Upper lobe of right lung (tissue), 1 donor: ENCODE results near the gene TTC33. TPM values are rescaled to one million over a fixed set of nuclear protein-coding genes. Genes with fewer than 3 reads are reported as not detected.

ENCODE experiments used
- ATAC-seq: fragments of 200-7000 bp; cut with Tn5 transposase; one replicate; pipeline ENCODE4 v1.9.1; 2020; ENCODE audit warnings: mild to moderate bottlenecking, moderate library complexity
- DNase-seq: peaks from one replicate; pipeline ENCODE4 v3.0.0-alpha.2; 2020
- H3K27ac ChIP-seq: fragments of 200-600 bp; one replicate; pipeline ENCODE4 v1.8.0; 2022
- H3K27me3 ChIP-seq: fragments of 200-600 bp; one replicate; pipeline ENCODE4 v1.8.0; 2022; ENCODE audit warnings: mild to moderate bottlenecking
- H3K36me3 ChIP-seq: fragments of 200-600 bp; one replicate; pipeline ENCODE4 v1.8.0; 2022
- H3K4me1 ChIP-seq: fragments of 200-600 bp; one replicate; pipeline ENCODE4 v1.8.0; 2022
- H3K4me3 ChIP-seq: fragments of 200-600 bp; one replicate; pipeline ENCODE4 v1.8.0; 2022; ENCODE audit warnings: mild to moderate bottlenecking
- H3K9me3 ChIP-seq: fragments of 200-600 bp; one replicate; pipeline ENCODE4 v1.8.0; 2022
- CTCF ChIP-seq: fragments of 200-600 bp; IDR thresholded peaks from one replicate; pipeline ENCODE4 v1.8.0; 2022; ENCODE audit warnings: antibody characterized with exemption
- intact Hi-C: fragments of 100-400 bp; cut with DNase I; formaldehyde crosslinking; loops from one replicate; pipeline ENCODE4 v1.11.0; 2022
- total RNA-seq: library from RNA; stranded (reverse); fragmentation: NEBNext Ultra II Directional; extraction: Animal tissue kit (Norgen Biotek cat#: 25700); gene quantifications from one replicate; pipeline ENCODE4 v1.2.1, GENCODE V29; 2021
- donor health status: DM: no; HTN: yes; CAD: no; lungs with severe emphysema.

TTC33 gene
- total RNA-seq, 1 donor from 2014 or later: 16.6 TPM

GRCh38 chr5:40655138-40655537 is 100.6 kb downstream of the TTC33 start:
- Histone ChIP-seq H3K36me3 (no peaks in the 10 kb centered on the region), H3K4me3 (no peak overlapping the region), H3K4me1 (no peaks in the 10 kb centered on the region), H3K27me3 (no peaks in the 10 kb centered on the region), H3K9me3 (no peaks in the 10 kb centered on the region), H3K27ac (no peak overlapping the region)
- TF ChIP-seq CTCF: no peak
- no peak for ATAC-seq
- no peak for DNase-seq
- intact Hi-C loops: no loop called here

- DNase-seq (no peak), ATAC-seq (no peak)
- no peaks in the 10 kb centered on the region for H3K9me3 ChIP-seq
- H3K27me3 ChIP-seq: no peaks in the 10 kb centered on the region
- H3K36me3 ChIP-seq: no peaks in the 10 kb centered on the region
- TF ChIP-seq CTCF: no peak
- H3K27ac ChIP-seq: no peak overlapping the region
- no peaks in the 10 kb centered on the region for H3K4me1 ChIP-seq
- intact Hi-C loops: no loop called here
- H3K4me3 ChIP-seq: no peak overlapping the region
Measured at GRCh38 chr5:40654377-40654991, 101.3 kb downstream of the TTC33 start.

- DNase-seq (no peak), ATAC-seq (no peak)
- H3K27ac ChIP-seq: no peak overlapping the region
- H3K4me3 ChIP-seq: no peak overlapping the region
- no peaks in the 10 kb centered on the region for H3K4me1 ChIP-seq
- TF ChIP-seq CTCF: no peak
- no peaks in the 10 kb centered on the region for H3K27me3 ChIP-seq
- no peaks in the 10 kb centered on the region for H3K9me3 ChIP-seq
- H3K36me3 ChIP-seq: no peaks in the 10 kb centered on the region
- intact Hi-C loops: no loop called here
Measured at GRCh38 chr5:40653221-40654022, 102.3 kb downstream of the TTC33 start.

- no peak for TF ChIP-seq CTCF
- DNase-seq: no peak
Measured at GRCh38 chr5:40652441-40653220, 103.1 kb downstream of the TTC33 start.

GRCh38 chr5:40651201-40651600 is 104.6 kb downstream of the TTC33 start:
- Histone ChIP-seq H3K4me3 (no peak overlapping the region), H3K27me3 (no peaks in the 10 kb centered on the region), H3K27ac (no peak overlapping the region), H3K9me3 (no peaks in the 10 kb centered on the region), H3K36me3 (no peaks in the 10 kb centered on the region), H3K4me1 (no peaks in the 10 kb centered on the region)
- DNase-seq (no peak), ATAC-seq (no peak)
- intact Hi-C loops: no loop called here
- TF ChIP-seq CTCF: no peak

More at GRCh38 chr5:40652441-40653220, 103.1 kb downstream of the TTC33 start:
- Histone ChIP-seq H3K4me1 (no peaks in the 10 kb centered on the region), H3K36me3 (no peaks in the 10 kb centered on the region), H3K4me3 (no peak overlapping the region), H3K27me3 (no peaks in the 10 kb centered on the region), H3K9me3 (no peaks in the 10 kb centered on the region), H3K27ac (no peak overlapping the region)
- intact Hi-C loops: no loop called here
- ATAC-seq: no peak
